Measurements from ENCODE around the gene PRKAG1.

- TF ChIP-seq GABPA (IDR thresholded peaks at IDR 0.05; ENCODE audit: low read depth) (no peak), ZZZ3 (IDR thresholded peaks at IDR 0.05; ENCODE audit: control insufficient read depth, insufficient read length, low read depth) (no peak), YY1 (IDR thresholded peaks at IDR 0.05; ENCODE audit: low read depth, low read length) (no peak), CTCF (IDR thresholded peaks at IDR 0.05 in 2 of 3, conservative IDR thresholded peaks at IDR 0.05 in 1 of 3; ENCODE audit: control insufficient read depth in 2 of 3, extremely low read depth in 1 of 3, insufficient read depth in 1 of 3, low read depth in 3 of 3, low read length in 3 of 3) (no peak), TAF1 (IDR thresholded peaks at IDR 0.05; ENCODE audit: borderline replicate concordance, low read depth, low read length) (no peak)
Measured at GRCh38 chr12:48967991-48968390, 50.6 kb downstream of the PRKAG1 start.

Data from GM12878 (cell line).